OCI-LY1 (cell line): ENCODE results near the gene IFT27.

Experiments used
- EZH2 ChIP-seq: fragments of 200-600 bp; sonication (generic), shearing (Covaris generic); IDR thresholded peaks from 2 replicates; pipeline ENCODE4 v1.8.0; 2017; ENCODE audit warnings: borderline replicate concordance, mixed run types, mild to moderate bottlenecking, antibody characterized with exemption, low read length, moderate library complexity, mixed read lengths
- TF ChIP-seq, protein P1 (sequence below): fragments of 200-600 bp; sonication (generic), shearing (Covaris generic); IDR thresholded peaks from 2 replicates; pipeline ENCODE4 v1.5.1; 2017; ENCODE audit warnings: mild to moderate bottlenecking, antibody characterized with exemption, low read length, moderate library complexity, mixed read lengths

- TF ChIP-seq, protein P1, sequence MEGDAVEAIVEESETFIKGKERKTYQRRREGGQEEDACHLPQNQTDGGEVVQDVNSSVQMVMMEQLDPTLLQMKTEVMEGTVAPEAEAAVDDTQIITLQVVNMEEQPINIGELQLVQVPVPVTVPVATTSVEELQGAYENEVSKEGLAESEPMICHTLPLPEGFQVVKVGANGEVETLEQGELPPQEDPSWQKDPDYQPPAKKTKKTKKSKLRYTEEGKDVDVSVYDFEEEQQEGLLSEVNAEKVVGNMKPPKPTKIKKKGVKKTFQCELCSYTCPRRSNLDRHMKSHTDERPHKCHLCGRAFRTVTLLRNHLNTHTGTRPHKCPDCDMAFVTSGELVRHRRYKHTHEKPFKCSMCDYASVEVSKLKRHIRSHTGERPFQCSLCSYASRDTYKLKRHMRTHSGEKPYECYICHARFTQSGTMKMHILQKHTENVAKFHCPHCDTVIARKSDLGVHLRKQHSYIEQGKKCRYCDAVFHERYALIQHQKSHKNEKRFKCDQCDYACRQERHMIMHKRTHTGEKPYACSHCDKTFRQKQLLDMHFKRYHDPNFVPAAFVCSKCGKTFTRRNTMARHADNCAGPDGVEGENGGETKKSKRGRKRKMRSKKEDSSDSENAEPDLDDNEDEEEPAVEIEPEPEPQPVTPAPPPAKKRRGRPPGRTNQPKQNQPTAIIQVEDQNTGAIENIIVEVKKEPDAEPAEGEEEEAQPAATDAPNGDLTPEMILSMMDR = no peak
- no peak for TF ChIP-seq EZH2
Observed at GRCh38 chr22:36797911-36798673, 22.2 kb upstream of the IFT27 start.
